HepG2 (cell line): ENCODE measurements around the gene BRMS1. TPM values are rescaled to one million over a fixed set of nuclear protein-coding genes. Genes with fewer than 3 reads are reported as not detected.

Experiments
- ARID2 ChIP-seq: sonication (generic); formaldehyde crosslinking; IDR thresholded peaks from 2 replicates; pipeline ENCODE4 v1.8.1; 2022; ENCODE audit warnings: mild to moderate bottlenecking, missing genetic modification reagents, borderline replicate concordance
- ZNF512 ChIP-seq: sonication (generic); formaldehyde crosslinking; IDR thresholded peaks from 2 replicates; pipeline ENCODE4 v1.4.0; 2020; ENCODE audit warnings: mild to moderate bottlenecking, missing genetic modification reagents
- ZNF703 ChIP-seq: sonication (generic); formaldehyde crosslinking; IDR thresholded peaks from 2 replicates; pipeline ENCODE4 v1.5.1; 2020; ENCODE audit warnings: missing genetic modification reagents, mild to moderate bottlenecking, moderate library complexity, borderline replicate concordance
- ZNF788 ChIP-seq: sonication (generic); formaldehyde crosslinking; IDR thresholded peaks from 2 replicates; pipeline ENCODE4 v1.5.0; 2020; ENCODE audit warnings: mild to moderate bottlenecking, missing genetic modification reagents, borderline replicate concordance
- polyA plus RNA-seq, 8 experiments: library from polyadenylated mRNA; depleted of rRNA in 3 of 8; stranded (reverse) in 7 of 8; unstranded in 1 of 8; fragments of >200 nt; fragmentation: Illumina TruSeq in 4 of 8; extraction: Trizol in 4 of 8; gene quantifications; 2 replicates each; pipeline versions ENCODE4 v1.2.1 to v1.2.3, GENCODE V29; 2011 to 2016; ENCODE audit warnings: low read depth in 4 of 8, missing spikeins in 1 of 8, mixed read lengths in 1 of 8; ENCODE audit not compliant: insufficient read depth in 1 of 8
- total RNA-seq, 5 experiments: library from RNA; depleted of rRNA; stranded (reverse); fragments of >200 nt; fragmentation: Illumina TruSeq; extraction: Trizol; gene quantifications; 2 replicates each; pipeline ENCODE4 v1.2.3, GENCODE V29; 2016; ENCODE audit warnings: low read depth in 1 of 5
- TF ChIP-seq, protein P1 (sequence below): sonication (generic); formaldehyde crosslinking; IDR thresholded peaks from 2 replicates; pipeline ENCODE4 v1.9.0; 2021; ENCODE audit warnings: missing genetic modification reagents, borderline replicate concordance
- TF ChIP-seq, protein P2 (sequence below): IDR thresholded peaks from 2 replicates; pipeline ENCODE4 v1.6.1; 2018; ENCODE audit warnings: missing genetic modification reagents

BRMS1 gene
- total and polyA plus RNA-seq, 2 of the 13 experiments (the other 11 are each of a cell fraction or from before 2014, with no cell fraction given), result 15.8 to 55.7 TPM

GRCh38 chr11:66288671-66289547, 56.0 kb downstream of the BRMS1 start, which contains the start of gene YIF1A (continued):
- TF ChIP-seq, protein P1, sequence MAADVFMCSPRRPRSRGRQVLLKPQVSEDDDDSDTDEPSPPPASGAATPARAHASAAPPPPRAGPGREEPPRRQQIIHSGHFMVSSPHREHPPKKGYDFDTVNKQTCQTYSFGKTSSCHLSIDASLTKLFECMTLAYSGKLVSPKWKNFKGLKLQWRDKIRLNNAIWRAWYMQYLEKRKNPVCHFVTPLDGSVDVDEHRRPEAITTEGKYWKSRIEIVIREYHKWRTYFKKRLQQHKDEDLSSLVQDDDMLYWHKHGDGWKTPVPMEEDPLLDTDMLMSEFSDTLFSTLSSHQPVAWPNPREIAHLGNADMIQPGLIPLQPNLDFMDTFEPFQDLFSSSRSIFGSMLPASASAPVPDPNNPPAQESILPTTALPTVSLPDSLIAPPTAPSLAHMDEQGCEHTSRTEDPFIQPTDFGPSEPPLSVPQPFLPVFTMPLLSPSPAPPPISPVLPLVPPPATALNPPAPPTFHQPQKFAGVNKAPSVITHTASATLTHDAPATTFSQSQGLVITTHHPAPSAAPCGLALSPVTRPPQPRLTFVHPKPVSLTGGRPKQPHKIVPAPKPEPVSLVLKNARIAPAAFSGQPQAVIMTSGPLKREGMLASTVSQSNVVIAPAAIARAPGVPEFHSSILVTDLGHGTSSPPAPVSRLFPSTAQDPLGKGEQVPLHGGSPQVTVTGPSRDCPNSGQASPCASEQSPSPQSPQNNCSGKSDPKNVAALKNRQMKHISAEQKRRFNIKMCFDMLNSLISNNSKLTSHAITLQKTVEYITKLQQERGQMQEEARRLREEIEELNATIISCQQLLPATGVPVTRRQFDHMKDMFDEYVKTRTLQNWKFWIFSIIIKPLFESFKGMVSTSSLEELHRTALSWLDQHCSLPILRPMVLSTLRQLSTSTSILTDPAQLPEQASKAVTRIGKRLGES, result no peak
- TF ChIP-seq ZNF703 (CRISPR knock-in tag) (no peak), ZNF512 (CRISPR knock-in tag) (no peak), ZNF788 (CRISPR knock-in tag) (no peak; the same call in 1 of the 2 replicates), ARID2 (CRISPR knock-in tag) (no peak)
- TF ChIP-seq, protein P2, sequence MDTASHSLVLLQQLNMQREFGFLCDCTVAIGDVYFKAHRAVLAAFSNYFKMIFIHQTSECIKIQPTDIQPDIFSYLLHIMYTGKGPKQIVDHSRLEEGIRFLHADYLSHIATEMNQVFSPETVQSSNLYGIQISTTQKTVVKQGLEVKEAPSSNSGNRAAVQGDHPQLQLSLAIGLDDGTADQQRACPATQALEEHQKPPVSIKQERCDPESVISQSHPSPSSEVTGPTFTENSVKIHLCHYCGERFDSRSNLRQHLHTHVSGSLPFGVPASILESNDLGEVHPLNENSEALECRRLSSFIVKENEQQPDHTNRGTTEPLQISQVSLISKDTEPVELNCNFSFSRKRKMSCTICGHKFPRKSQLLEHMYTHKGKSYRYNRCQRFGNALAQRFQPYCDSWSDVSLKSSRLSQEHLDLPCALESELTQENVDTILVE (CRISPR knock-in tag), result peak; percentile 55; the same call in 1 of the 2 replicates
